ENCODE measurements around the gene SMAD2.

DNA sequence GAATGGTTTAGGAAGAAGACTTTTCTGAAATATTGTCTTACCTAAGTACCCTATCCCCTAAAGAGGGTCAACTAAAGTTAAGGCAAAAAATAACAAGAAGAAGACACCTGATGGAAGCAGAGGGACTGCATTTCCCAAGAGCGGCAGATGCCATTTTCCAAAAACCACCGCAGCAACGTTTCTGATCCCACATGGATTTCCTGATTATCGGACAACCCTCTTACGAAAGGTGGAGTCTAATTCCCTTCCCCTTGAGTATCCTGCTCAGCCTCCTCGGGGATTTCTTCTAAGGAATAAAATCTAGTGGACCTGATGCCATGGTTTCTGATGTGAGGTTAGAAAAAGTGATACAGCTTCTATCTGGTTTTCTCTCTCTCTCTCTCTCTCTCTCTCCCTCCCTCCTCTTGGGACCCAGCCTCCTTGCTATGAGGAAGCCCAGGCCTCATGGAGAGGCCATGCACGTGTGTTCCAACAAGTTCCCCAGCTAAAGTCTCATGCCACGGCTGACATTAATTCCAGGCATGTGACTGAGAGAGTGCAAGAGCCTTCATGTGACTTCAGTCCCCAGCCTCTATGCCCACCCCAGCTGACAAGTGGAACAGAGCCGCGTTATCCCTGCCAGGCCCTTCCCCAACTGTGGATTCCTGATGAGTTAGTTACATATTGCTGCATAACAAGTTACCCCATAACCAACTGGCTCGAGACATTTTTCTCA is 150.3 kb downstream of the SMAD2 start:
- TF ChIP-seq CTCF (IDR thresholded peaks at IDR 0.05): no peak
- no peak for TF ChIP-seq POLR2A (IDR thresholded peaks at IDR 0.05)
- no peak for TF ChIP-seq POLR2AphosphoS5 (IDR thresholded peaks at IDR 0.05)
